NCI-H2029 (cell line): ENCODE data around the gene MS4A5.

ENCODE experiments used
- DNase-seq: peaks from one replicate; lab custom pipeline; 2025; lab: John Stamatoyannopoulos, UW

MS4A5 gene

GRCh38 chr11:60482361-60482760 lies 53.0 kb downstream of the MS4A5 start:
- no peak for DNase-seq

DNA sequence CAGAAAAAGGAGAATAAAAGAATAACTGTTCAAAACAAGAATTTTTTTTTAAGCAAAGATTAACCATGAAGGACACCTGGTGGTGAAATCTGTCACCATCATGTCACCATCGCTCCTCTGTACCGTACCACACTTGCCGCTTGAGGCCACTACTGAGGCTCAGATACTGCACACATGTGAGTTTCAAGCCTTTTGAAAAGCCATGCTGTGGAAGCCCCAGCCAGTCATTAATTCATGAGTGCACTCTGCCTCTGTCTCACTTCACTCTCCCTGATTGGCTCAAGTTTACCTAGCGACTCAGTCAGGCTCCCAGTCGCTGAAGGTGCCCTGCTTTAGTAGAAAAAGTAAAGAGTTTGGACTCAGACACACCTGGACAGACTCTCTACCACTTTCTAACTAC lies 56.6 kb downstream of the MS4A5 start:
- DNase-seq = no peak

DNA sequence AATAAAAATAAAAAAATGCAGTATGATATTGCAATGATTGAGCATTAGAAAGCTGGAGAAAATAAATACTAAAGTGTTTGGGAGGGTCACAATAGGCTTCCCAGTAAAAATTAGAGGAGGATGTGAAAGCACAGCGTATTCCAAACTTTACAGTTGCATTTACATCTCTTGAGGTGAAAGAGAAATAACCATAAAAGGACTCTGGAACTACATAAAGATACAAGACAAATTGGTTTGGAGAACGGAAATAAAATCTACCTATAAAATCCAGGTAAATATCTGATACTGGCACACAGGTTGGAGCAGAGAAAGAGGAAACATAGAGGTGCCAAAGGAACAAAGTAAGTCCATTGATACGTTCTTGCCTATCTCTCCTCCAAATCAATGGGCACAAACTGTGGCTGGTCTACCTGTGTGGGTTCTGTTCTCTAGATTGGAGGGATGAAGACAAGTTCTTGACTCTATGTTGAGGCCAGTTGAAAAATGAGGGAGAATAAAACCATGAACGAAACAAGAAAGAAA lies 63.2 kb downstream of the MS4A5 start, which contains the start of gene MS4A12:
TSS of gene MS4A12 (plus strand) at position 291 of the 522 bp plus-strand sequence. CDS start 4,541 bp downstream, outside the sequence.
- DNase-seq = no peak

DNA sequence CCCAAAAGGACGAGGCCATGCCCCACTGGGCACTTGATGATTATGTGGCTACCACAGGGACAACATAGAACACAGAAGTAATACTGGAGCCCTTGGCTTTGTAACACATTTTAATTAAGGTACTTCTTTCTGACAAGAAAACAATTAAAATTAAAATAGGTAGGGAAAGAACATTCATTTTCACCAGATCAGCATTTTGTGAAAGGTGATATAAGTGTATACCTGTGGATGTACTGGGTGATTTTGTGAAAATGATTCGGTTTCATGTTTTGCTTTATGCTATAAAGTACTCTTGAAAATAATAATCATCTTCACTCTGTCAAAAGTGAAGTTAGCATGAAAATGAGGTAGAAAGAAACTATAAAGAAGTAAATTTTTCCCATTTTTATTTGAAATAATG lies 64.1 kb downstream of the MS4A5 start:
- DNase-seq = no peak
